HuH-7.5 (cell line): ENCODE measurements around the gene XRN2.
A peak's percentile ranks its signal among the peaks of the same experiment; 100 is the strongest.

Experiments used
- DNase-seq: peaks from one replicate; pipeline ENCODE4 v3.0.0; 2011; ENCODE audit warnings: low spot score

XRN2 gene, protein sequence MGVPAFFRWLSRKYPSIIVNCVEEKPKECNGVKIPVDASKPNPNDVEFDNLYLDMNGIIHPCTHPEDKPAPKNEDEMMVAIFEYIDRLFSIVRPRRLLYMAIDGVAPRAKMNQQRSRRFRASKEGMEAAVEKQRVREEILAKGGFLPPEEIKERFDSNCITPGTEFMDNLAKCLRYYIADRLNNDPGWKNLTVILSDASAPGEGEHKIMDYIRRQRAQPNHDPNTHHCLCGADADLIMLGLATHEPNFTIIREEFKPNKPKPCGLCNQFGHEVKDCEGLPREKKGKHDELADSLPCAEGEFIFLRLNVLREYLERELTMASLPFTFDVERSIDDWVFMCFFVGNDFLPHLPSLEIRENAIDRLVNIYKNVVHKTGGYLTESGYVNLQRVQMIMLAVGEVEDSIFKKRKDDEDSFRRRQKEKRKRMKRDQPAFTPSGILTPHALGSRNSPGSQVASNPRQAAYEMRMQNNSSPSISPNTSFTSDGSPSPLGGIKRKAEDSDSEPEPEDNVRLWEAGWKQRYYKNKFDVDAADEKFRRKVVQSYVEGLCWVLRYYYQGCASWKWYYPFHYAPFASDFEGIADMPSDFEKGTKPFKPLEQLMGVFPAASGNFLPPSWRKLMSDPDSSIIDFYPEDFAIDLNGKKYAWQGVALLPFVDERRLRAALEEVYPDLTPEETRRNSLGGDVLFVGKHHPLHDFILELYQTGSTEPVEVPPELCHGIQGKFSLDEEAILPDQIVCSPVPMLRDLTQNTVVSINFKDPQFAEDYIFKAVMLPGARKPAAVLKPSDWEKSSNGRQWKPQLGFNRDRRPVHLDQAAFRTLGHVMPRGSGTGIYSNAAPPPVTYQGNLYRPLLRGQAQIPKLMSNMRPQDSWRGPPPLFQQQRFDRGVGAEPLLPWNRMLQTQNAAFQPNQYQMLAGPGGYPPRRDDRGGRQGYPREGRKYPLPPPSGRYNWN

GRCh38 chr20:21303061-21303871 lies at the start of gene XRN2:
Gene XRN2, plus strand, starts transcription at chr20:21303331. Its CDS starts 68 bp downstream, at chr20:21303399.
- peak; percentile 87 for DNase-seq

- no peak for DNase-seq
These were observed 45.9 kb upstream of the XRN2 start for GRCh38 chr20:21257192-21257591.

- DNase-seq, result no peak
These were observed 44.7 kb upstream of the XRN2 start for GRCh38 chr20:21258411-21258810.

- no peak for DNase-seq
These were observed 43.8 kb upstream of the XRN2 start for GRCh38 chr20:21259346-21259745.

DNA sequence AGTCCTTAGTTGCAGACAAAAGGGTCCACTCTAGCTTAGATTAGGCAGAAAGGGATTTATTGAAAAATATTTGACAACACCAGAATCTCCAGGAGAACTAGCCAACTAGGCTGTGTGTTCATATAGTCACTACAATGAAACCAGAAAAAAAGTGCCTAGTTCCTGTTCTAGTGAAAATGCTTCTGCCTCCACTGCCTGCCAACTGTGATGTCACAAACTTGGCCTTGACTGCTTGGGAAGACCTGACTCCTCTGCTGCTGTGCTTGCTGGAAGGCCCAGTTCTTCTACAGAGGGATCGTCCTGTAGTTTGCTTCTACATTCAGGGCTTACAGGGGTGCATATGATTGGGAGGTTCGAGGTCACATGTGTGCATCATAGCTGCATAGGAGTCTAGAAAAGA lies 40.3 kb upstream of the XRN2 start:
- no peak for DNase-seq

DNA sequence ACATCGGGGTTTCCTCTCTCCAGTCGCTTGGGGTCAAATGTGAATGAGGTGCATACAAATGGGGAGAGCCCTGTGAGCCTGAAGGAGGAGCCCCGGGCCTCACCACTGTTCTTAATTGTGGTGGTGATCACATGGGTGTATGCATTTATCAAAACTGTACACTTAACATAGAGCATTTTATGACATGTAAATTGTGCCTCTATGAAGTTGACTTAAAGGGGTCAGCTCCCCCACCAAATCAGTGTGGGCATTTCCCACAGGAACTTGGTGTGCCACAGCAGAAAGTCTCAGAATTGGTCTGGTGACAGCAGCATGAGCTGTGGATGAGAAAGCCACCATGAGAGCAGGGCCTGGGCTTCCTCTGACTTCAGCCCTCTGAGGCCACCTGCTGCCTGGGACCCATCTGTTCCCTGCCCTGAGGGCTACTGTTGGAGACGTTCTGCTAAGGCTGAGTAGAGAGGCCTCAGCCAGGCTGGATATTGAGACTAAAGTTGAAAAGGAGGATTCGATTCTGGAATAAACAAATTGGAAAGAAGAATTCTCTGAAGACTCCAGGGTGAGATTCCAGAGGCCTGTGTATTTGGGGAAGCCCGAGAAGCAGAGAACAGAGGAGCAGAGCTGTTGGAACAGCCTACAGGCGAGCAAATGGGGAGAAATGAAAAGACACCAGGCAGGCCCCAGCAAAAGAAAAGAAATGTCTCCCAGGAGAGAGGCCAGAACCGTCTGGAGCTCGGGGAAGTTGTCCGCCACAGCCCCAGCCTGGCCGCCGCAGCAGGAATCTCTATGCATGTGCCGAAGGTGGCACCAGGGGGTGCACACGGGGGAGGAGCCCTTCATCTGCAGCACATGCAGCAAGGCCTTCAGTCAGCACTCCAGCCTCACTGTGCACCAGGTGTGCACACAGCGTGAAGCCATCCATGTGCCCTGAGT lies 37.6 kb upstream of the XRN2 start:
- no peak for DNase-seq

DNA sequence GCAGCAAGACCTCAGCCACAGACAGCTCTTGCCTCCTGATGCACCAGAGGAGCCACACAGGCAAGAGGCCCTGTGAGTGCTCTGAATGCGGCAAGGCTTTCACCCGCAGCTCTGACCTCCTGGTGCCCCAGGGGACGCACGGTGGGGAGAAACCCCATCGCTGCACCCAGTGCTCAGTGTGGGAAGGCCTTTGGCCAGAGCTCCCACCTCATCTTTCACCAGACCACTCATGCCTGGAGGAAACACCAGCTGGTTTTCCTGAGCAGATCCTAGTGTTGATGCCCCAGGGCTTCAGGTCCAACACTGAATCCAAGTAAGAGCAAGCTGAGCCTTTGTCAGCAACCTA lies 37.0 kb upstream of the XRN2 start:
- no peak for DNase-seq

GRCh38 chr20:21269772-21270171 lies 33.4 kb upstream of the XRN2 start:
- DNase-seq, result no peak

GRCh38 chr20:21270806-21271205 lies 32.3 kb upstream of the XRN2 start:
- DNase-seq, result no peak

- no peak for DNase-seq
These were observed 30.9 kb upstream of the XRN2 start for GRCh38 chr20:21272279-21272678.

DNA sequence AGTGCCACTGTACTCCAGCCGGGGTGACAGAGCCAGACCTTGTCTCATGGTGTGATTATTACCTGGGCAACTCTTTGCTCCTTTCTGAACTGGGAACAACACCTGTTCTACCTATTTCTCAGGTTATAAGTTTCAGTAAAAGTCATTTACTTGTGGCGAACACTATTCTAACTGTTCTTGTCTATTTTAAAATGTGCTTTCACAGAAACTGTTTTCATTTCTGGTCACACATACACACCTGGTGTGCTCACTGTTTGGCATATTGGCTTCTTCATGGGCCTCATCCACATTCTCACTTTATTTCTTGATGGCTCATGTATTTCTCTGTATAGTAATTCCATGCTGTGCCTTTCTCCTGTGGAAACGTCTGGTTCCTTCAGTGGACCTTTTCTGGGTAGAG lies 30.5 kb upstream of the XRN2 start:
- DNase-seq, result no peak

DNA sequence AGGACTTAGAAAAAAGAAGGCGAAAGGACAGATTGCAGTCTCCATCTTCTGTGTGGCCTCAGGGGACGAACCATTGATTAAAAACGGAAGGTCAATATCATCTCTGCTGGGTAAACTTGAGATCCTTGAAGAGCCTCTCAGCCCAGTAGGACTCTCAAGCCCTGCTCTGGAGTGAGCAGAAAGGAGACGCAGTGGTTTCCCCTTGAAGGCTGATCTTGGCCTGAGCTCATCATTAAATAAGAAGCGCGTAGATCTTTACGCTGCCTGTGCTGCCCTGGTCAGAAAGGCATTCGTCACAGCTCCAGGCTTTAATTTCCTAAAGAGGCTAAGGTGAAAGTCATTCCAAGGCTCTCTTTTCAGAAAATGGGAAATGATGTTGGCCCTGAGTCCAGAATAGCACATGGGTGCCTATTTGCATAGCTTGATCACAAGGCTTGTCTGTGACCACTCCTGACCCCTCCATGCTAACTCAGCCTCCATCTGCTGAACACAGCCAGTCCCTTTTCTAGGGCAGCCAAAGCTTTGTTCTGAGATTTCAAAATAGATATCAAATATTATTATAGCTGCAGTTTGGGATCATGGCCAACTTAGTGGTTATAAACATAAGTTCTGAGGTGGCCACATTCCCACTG lies 29.3 kb upstream of the XRN2 start:
- no peak for DNase-seq

DNA sequence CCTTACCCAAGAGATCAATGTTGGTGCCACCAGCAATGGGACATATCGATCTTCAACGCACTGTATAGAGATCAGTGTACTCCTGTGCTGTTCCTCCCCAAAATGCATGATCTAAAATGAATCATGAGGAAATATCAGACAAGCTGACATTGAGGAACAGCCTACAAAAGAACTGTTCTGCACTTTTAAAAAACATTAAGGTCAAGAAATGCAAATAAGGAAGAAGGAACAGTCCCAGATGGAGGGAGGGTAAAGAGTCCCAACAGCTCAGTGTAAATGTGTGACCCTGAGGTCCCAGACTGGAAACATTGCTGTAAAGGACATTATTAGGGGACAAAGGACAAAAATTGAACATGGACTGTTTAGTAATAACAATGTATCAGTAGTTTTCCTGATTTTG lies 24.3 kb upstream of the XRN2 start:
- DNase-seq, result no peak

GRCh38 chr20:21279706-21280521 lies 23.2 kb upstream of the XRN2 start:
- no peak for DNase-seq

DNA sequence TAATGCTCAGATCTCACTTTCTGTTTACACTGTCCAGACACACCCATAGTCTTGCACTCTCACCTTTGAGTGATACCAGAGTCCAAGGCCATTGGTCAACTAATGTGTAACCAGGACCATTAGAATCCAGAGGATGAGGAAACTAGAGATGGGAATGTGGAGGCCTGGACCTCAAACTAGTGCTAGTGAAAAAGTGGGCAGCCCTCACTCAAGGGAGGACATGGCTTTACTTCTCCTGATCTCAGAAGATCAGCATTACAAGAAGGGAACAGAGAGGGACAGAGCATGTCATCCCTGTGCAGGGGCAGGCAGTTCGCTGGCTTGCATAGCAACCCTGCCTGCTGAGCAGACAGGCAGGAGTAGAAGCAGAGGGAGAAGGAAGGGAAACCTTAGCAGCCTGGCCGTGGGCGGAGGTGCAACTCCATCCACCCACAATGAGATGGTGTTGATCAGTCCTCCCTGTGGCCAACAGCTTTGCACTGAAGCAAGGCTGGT lies 22.6 kb upstream of the XRN2 start:
- DNase-seq, result no peak

DNA sequence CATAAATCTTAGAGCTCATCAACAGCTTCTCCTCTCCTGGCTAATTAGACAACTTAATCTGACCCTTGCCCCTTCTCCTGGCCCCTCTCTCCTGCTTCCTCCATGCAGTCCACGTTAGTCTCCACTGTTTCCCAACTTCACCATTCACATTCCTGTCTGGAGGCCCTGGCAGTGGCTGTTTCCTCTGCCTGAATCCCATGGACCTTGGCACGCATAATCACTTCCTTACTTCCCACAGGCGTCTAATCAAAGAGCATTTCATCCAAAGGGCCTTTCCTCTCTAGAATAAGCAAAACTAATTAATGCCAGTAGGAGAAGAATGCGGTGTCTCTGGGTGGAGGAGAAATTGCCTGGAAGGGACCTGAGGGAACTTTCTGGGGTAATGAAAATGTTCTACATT lies 16.4 kb upstream of the XRN2 start:
- DNase-seq, result no peak

- no peak for DNase-seq
These were observed 14.4 kb upstream of the XRN2 start for GRCh38 chr20:21288587-21289370.

- no peak for DNase-seq
These were observed 13.5 kb upstream of the XRN2 start for GRCh38 chr20:21289651-21290050.

GRCh38 chr20:21291026-21291425 lies 12.1 kb upstream of the XRN2 start:
- no peak for DNase-seq
